Breast epithelium (tissue), 3 donors: ENCODE data around the gene SLC8A2.

ENCODE experiments used
- CTCF ChIP-seq, 3 donors: fragments of 450-650 bp; IDR thresholded peaks; one replicate each; pipeline ENCODE4 v1.5.1; 2016 to 2017; ENCODE audit warnings: antibody characterized with exemption in 3 of 3, mild to moderate bottlenecking in 3 of 3, moderate library complexity in 3 of 3
- POLR2A ChIP-seq: fragments of 450-650 bp; IDR thresholded peaks from one replicate; pipeline ENCODE4 v1.6.1; 2016; ENCODE audit warnings: antibody characterized with exemption, mild to moderate bottlenecking, moderate library complexity
- POLR2AphosphoS5 ChIP-seq, 3 donors: sonication (generic); formaldehyde crosslinking; IDR thresholded peaks; one replicate each; pipeline ENCODE4 v1.6.1; 2017; ENCODE audit warnings: antibody characterized with exemption in 3 of 3

DNA sequence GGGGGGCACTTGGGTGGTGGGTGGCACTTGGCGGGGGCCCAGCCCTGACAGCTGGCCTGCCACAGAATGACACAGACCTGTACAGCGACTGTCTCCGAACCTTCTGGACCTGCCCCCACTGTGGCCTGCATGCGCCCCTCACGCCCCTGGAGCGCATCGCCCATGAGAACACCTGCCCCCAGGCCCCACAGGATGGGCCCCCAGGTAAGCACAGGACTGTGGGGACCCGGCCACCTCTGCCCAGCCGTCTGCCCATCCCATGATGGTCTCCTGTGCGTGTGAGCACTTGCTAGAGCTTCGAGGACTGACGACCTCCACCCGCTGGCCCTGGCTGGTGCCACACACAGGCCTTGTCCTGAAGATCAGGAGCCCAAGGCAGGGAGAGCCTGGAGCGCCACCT is 90.6 kb downstream of the SLC8A2 start:
- TF ChIP-seq POLR2A (no peak), CTCF (IDR thresholded peaks at IDR 0.05) (no peak), POLR2AphosphoS5 (IDR thresholded peaks at IDR 0.05) (no peak)
